Panc1 (cell line): ENCODE data around the gene GGN.

ENCODE experiments used
- CTCF ChIP-seq: fragments of 450-650 bp; IDR thresholded peaks from 2 replicates; pipeline ENCODE4 v1.5.1; 2017; ENCODE audit warnings: mild to moderate bottlenecking
- POLR2AphosphoS5 ChIP-seq: IDR thresholded peaks from 2 replicates; pipeline ENCODE4 v1.6.1; 2012; ENCODE audit warnings: mild to moderate bottlenecking, low read depth, low read length, moderate library complexity
- SIN3A ChIP-seq: IDR thresholded peaks from 2 replicates; pipeline ENCODE4 v1.6.1; 2012; ENCODE audit warnings: low read depth, mild to moderate bottlenecking, low read length, moderate library complexity, borderline replicate concordance; ENCODE audit not compliant: insufficient read depth
- TCF7L2 ChIP-seq: IDR thresholded peaks from 2 replicates; pipeline ENCODE4 v1.6.1; 2011; ENCODE audit warnings: mild to moderate bottlenecking, low read depth, low read length, inconsistent platforms
- TF ChIP-seq, protein P1 (sequence below), 2 experiments: IDR thresholded peaks; 2 replicates each; pipeline ENCODE4 v1.6.1; 2011 to 2012; ENCODE audit warnings: low read depth in 2 of 2, control low read depth in 1 of 2, low read length in 1 of 2, mild to moderate bottlenecking in 1 of 2, moderate library complexity in 1 of 2; ENCODE audit not compliant: insufficient read depth in 1 of 2

DNA sequence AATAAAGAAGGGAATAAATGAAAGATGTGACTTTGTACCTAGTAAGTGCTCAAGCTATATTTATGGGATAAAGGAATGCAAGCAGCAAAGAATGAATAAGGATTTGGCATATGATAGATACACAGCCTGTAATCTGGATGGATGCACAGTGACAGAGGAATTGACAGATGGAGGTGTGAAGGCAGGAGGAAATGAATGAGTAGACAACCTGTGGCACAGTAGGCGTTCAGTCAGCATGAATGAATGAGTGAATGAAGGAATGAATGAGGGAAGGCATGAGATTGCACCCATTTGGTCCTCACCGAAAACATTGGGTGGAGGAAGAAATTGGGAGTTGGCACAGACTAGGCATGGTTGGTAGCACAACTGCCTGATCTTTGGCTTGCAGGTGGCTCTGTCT lies 18.2 kb downstream of the GGN start:
- no peak for TF ChIP-seq CTCF
- TF ChIP-seq SIN3A: no peak
- TF ChIP-seq, protein P1, sequence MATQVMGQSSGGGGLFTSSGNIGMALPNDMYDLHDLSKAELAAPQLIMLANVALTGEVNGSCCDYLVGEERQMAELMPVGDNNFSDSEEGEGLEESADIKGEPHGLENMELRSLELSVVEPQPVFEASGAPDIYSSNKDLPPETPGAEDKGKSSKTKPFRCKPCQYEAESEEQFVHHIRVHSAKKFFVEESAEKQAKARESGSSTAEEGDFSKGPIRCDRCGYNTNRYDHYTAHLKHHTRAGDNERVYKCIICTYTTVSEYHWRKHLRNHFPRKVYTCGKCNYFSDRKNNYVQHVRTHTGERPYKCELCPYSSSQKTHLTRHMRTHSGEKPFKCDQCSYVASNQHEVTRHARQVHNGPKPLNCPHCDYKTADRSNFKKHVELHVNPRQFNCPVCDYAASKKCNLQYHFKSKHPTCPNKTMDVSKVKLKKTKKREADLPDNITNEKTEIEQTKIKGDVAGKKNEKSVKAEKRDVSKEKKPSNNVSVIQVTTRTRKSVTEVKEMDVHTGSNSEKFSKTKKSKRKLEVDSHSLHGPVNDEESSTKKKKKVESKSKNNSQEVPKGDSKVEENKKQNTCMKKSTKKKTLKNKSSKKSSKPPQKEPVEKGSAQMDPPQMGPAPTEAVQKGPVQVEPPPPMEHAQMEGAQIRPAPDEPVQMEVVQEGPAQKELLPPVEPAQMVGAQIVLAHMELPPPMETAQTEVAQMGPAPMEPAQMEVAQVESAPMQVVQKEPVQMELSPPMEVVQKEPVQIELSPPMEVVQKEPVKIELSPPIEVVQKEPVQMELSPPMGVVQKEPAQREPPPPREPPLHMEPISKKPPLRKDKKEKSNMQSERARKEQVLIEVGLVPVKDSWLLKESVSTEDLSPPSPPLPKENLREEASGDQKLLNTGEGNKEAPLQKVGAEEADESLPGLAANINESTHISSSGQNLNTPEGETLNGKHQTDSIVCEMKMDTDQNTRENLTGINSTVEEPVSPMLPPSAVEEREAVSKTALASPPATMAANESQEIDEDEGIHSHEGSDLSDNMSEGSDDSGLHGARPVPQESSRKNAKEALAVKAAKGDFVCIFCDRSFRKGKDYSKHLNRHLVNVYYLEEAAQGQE (IDR thresholded peaks at IDR 0.05; ENCODE audit: insufficient read depth in 1 of 2, low read depth in 2 of 2, low read length in 1 of 2): no peak
- no peak for TF ChIP-seq POLR2AphosphoS5
- TF ChIP-seq TCF7L2: no peak
